Measurements from ENCODE around the gene PFAS.
A peak's percentile ranks its signal among the peaks of the same experiment; 100 is the strongest.

PFAS gene

GRCh38 chr17:8221663-8222379 lies 27.3 kb upstream of the PFAS start:
- no peaks in the 10 kb centered on the region for H3K79me2 ChIP-seq (ENCODE audit: control insufficient read depth, low read length)
- H3K4me1 ChIP-seq (ENCODE audit: control insufficient read depth, low read length) = peaks cover 41% of the 10 kb centered on the region
- no peaks in the 10 kb centered on the region for H3K9me3 ChIP-seq (ENCODE audit: control insufficient read depth, insufficient read depth, low read length)
- H3K27me3 ChIP-seq (ENCODE audit: control insufficient read depth, low read length) = no peaks in the 10 kb centered on the region
- no peaks in the 10 kb centered on the region for H3K9me2 ChIP-seq (replicated peaks; ENCODE audit: control insufficient read depth, low read length)
- peaks cover 36% of the 10 kb centered on the region for H3F3A ChIP-seq (ENCODE audit: control insufficient read depth, insufficient read depth)
- H3K27ac ChIP-seq (ENCODE audit: low read depth, low read length) = peak overlapping the region; percentile 88
- TF ChIP-seq CTCF (IDR thresholded peaks at IDR 0.05; ENCODE audit: low read depth, low read length, poor library complexity, severe bottlenecking) (no peak), EZH2phosphoT487 (IDR thresholded peaks at IDR 0.05; ENCODE audit: borderline replicate concordance, low read length) (no peak)
- H3K4me2 ChIP-seq (ENCODE audit: low read length) = peak overlapping the region; percentile 98
- H3K36me3 ChIP-seq (ENCODE audit: control insufficient read depth, low read length) = peaks cover 6% of the 10 kb centered on the region
- H3K4me3 ChIP-seq (ENCODE audit: low read length) = peak overlapping the region; percentile 99
- no peaks in the 10 kb centered on the region for H4K20me1 ChIP-seq (ENCODE audit: control insufficient read depth, insufficient read depth, low read depth, low read length)

GRCh38 chr17:8222380-8222629 lies 26.8 kb upstream of the PFAS start:
- H3K4me3 ChIP-seq (ENCODE audit: low read length) = peak overlapping the region; percentile 99
- TF ChIP-seq EZH2phosphoT487 (IDR thresholded peaks at IDR 0.05; ENCODE audit: borderline replicate concordance, low read length) = no peak
- TF ChIP-seq CTCF (IDR thresholded peaks at IDR 0.05; ENCODE audit: low read depth, low read length, poor library complexity, severe bottlenecking) = no peak
- peaks cover 45% of the 10 kb centered on the region for H3K4me1 ChIP-seq (ENCODE audit: control insufficient read depth, low read length)
- no peaks in the 10 kb centered on the region for H3K9me3 ChIP-seq (ENCODE audit: control insufficient read depth, insufficient read depth, low read length)
- no peaks in the 10 kb centered on the region for H4K20me1 ChIP-seq (ENCODE audit: control insufficient read depth, insufficient read depth, low read depth, low read length)
- peaks cover 38% of the 10 kb centered on the region for H3F3A ChIP-seq (ENCODE audit: control insufficient read depth, insufficient read depth)
- H3K9me2 ChIP-seq (replicated peaks; ENCODE audit: control insufficient read depth, low read length) = no peaks in the 10 kb centered on the region
- peaks cover 11% of the 10 kb centered on the region for H3K36me3 ChIP-seq (ENCODE audit: control insufficient read depth, low read length)
- peak overlapping the region; percentile 88 for H3K27ac ChIP-seq (ENCODE audit: low read depth, low read length)
- peak overlapping the region; percentile 98 for H3K4me2 ChIP-seq (ENCODE audit: low read length)
- H3K79me2 ChIP-seq (ENCODE audit: control insufficient read depth, low read length) = no peaks in the 10 kb centered on the region
- H3K27me3 ChIP-seq (ENCODE audit: control insufficient read depth, low read length) = no peaks in the 10 kb centered on the region

GRCh38 chr17:8222630-8223355 lies 26.3 kb upstream of the PFAS start:
- Histone ChIP-seq H3K36me3 (ENCODE audit: control insufficient read depth, low read length) (peaks cover 16% of the 10 kb centered on the region), H3K9me2 (replicated peaks; ENCODE audit: control insufficient read depth, low read length) (no peaks in the 10 kb centered on the region), H3K4me3 (ENCODE audit: low read length) (peak overlapping the region; percentile 99), H3K27ac (ENCODE audit: low read depth, low read length) (peak overlapping the region; percentile 88), H3K27me3 (ENCODE audit: control insufficient read depth, low read length) (no peaks in the 10 kb centered on the region), H3K79me2 (ENCODE audit: control insufficient read depth, low read length) (no peaks in the 10 kb centered on the region), H3K4me2 (ENCODE audit: low read length) (peak overlapping the region; percentile 98), H3F3A (ENCODE audit: control insufficient read depth, insufficient read depth) (peaks cover 38% of the 10 kb centered on the region), H4K20me1 (ENCODE audit: control insufficient read depth, insufficient read depth, low read depth, low read length) (no peaks in the 10 kb centered on the region), H3K4me1 (ENCODE audit: control insufficient read depth, low read length) (peaks cover 50% of the 10 kb centered on the region), H3K9me3 (ENCODE audit: control insufficient read depth, insufficient read depth, low read length) (no peaks in the 10 kb centered on the region)
- TF ChIP-seq EZH2phosphoT487 (IDR thresholded peaks at IDR 0.05; ENCODE audit: borderline replicate concordance, low read length) (no peak), CTCF (IDR thresholded peaks at IDR 0.05; ENCODE audit: low read depth, low read length, poor library complexity, severe bottlenecking) (no peak)

All from DOHH2 (cell line).